Raji (cell line): Measurements from ENCODE around the gene IGF2R.

Source experiments
- POLR2A ChIP-seq: IDR thresholded peaks from 2 replicates; pipeline ENCODE4 v1.6.1; 2011; ENCODE audit warnings: low read depth, low read length, control low read depth; ENCODE audit not compliant: insufficient read depth

The IGF2R gene

DNA sequence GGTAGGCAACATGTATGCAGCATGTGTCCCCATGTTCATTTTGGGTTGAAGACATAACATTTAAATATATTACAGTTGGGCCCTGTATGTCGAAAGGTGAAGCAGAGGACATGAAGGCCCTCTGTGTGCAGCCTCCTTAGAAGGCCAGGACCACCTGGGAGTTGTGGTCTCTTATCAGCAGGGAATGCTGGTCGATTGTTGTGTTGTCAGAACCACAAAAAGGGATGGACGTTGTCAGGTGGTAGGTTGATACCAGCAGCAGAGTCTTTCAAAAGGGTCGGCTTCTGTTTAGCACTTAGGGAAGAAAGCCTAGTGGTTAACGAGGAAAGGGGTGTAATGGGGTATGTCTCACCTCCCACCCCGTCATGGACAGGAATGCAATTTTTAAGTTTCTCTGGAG is 85.4 kb downstream of the IGF2R start:
- no peak for TF ChIP-seq POLR2A

DNA sequence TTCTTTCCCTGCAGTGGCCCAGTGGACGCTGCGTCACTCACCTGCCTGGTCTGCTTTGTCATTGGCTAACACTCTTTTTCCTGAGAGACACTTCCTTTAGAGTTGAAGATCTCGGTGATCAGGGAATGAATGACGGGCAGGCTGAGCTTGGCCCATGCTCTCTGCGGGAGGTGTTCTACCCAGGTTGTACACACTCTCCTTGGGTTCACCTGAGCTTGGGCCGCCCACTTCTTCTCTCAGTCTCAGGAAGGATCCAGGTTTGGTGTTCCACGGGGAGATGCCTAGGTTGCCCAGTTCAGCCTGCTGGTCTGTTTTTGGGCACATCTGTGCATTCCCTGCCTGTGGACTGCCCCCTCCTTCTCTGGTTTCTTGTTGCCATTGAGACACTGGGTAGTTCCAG is 86.0 kb downstream of the IGF2R start:
- no peak for TF ChIP-seq POLR2A

DNA sequence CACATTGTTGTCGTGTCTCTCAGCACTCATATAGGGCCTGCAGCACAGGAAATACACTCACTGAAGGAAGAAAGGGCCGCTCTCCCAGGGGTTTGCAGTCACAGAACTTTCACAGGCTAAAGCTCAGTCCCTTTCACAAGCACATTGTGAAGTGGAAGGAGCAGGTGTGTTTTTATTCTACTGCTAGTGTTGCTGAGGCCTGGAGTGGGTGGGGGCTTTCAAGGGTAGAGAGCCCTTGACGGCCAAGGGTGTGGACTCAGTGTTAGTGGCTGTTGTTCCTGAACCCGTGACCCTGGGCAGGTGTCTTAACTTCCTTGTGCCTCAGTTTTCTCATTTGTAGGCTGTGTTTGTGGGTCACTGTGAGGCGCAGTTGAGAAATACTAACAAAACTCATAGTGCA is 86.5 kb downstream of the IGF2R start:
- no peak for TF ChIP-seq POLR2A

DNA sequence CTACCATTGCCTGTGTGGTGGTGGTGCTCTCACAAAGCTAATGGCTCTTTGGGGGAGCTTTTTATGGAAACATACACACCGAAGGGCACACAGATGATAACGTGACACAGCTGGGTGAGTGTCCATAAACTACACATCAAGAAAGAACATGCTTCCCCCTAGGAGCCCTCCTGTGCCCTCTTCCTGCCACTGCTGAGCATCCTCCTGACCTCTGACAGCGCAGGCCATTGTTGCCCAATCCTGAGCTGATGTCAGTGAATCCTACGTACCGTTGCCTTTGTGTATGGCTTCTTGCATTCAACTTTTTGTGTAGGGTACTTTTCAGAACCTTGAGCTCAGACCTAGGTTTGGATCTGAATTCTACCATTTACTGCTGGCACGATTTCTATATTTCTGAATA is 86.9 kb downstream of the IGF2R start:
- TF ChIP-seq POLR2A: no peak

DNA sequence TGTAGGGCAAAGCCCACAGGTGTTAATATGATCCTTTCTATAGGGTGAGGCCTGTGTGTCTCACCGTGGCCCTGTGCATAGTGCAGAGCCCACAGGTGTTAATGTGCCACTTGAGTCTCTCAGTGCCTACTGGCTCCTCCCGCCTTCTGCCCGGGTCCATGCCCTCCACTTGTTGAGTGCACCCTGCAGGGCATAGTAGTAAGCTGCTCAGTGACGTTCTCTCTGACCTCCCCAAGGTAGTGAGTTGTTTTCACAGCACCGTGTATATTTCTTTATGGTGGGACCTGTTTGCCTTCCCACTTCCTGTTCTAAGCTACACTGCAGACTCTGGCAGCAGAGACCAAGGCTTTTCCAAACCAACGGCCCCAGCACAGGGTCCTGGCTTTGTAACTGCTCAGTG is 88.2 kb downstream of the IGF2R start:
- TF ChIP-seq POLR2A: no peak

DNA sequence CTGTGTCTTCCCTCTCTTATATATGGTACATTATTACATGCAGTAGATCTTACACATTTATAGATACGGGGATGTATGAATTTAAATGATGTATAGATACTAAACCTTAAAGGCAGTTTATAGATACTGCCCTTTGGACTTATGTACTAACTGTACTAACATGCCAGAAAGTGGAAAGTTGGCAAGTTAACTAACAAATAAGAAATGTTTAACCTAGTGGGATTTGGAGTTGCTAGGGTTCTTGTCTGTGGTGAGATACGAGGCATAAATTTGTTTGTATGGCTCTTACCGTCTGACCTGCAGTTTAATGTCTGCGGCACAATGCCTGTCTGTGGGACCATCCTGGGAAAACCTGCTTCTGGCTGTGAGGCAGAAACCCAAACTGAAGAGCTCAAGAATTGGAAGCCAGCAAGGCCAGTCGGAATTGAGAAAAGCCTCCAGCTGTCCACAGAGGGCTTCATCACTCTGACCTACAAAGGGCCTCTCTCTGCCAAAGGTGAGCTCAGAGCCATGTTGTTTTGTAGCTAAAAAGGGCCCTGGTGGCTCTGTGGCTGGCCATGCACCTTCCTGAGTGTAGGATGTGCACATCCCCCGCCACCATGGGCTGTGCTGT is 89.8 kb downstream of the IGF2R start:
- no peak for TF ChIP-seq POLR2A

DNA sequence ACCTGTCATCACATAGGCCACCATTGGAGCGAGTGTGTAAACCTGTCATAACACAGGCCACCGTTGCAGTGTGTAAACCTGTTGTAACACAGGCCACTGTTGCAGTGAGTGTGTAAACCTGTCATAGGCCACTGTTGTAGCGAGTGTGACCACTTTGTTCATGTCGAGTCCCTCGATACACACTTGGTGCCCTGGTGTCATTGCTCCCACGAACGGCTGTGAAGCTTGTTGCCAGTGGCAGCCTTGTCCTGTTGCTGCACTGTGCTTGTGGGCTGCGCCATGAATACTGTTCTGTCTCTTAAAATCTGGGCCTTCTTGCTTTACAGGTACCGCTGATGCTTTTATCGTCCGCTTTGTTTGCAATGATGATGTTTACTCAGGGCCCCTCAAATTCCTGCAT is 91.3 kb downstream of the IGF2R start:
- no peak for TF ChIP-seq POLR2A

DNA sequence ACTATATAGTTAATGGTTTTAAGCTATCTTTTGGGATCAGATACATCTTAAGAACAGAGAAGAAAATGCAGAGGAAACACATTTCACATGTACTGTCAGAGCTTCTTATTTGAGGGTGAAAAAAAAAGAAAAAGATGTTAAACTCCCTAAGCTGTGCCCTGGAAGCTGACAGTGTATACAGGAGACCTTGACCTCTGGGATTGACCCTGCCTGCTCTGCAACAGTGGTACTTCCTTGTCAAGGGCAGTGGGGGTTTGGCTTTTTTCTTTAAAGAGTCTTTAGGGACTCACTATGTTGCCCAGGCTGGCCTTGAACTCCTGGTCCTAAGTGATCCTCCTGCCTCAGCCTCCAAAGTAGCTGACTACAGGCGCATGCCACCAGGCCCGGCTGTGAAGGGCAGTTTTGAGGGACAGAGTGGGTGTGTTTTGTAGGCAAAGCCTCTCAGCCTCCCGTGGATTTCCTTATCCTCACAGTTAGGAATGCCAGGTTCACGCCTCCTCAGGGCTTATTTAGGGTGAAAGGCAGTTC is 92.1 kb downstream of the IGF2R start:
- TF ChIP-seq POLR2A: no peak

DNA sequence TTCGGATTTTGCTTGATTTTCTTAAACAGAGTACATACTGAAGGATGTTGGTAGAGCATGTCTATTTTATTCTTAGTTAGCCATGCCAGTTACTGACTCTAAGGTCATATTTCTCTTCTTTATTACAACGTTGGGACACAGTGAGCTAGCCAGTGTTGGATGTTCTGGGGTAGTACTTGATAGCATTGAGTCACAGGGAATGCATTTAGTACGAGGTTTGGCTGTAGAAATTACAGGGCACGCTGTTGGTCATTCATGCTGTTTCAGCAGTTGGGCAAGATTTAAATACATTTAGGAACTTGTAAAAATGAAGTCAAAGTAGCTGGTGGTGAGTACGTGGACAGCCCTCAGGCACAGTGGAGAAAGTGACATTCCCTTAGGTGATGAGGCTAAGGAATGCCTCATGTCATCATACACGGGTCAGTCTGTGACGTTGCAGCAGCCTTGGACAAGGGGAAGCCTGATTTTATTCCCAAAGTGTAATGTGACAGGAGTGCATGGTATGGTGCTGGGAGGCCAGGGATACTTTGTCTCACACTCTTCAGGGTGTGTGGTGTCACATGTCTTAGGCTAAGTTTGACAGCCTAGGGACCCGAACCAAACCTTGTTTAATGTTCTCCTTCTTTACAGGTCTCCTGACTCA is 95.0 kb downstream of the IGF2R start:
- TF ChIP-seq POLR2A: no peak

DNA sequence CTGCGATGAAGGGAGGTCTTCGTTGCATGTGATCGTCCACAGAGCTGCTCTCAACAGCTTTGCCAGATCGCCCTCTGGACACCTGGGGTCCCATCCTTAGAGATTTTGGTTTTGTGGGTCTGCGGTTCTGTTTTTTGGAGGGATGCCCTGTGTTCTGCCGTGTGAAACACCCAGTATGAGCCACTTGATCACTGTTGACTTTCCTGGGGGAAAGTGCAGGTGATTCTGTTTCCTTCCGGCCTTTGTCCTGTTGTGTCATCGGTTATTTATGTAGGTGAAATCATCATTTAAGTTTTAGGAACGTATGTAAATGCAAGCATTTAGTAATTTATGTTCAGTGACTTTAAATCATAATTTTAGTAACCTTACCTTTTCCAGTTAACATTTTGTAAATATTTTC is 96.3 kb downstream of the IGF2R start:
- TF ChIP-seq POLR2A: no peak

DNA sequence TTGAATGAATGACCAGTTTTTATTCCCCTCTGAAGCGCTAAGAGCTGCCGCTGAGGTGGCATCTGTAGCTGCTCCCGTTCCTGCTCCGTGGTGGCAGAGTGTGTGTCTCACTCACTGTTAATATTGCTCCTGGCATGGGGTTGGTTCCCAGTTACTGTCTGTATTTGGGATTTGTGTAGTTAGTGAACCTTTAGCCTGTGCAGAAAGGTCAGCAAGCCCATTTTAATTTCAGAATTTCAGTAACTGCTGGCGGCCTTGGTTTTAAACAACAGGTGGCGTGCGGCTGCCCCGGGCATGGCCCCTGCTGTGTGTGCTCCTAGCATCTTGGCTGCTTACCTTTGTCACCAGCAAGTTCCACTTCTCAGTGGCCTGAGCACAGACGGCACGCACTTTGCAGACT is 98.7 kb downstream of the IGF2R start:
- no peak for TF ChIP-seq POLR2A

DNA sequence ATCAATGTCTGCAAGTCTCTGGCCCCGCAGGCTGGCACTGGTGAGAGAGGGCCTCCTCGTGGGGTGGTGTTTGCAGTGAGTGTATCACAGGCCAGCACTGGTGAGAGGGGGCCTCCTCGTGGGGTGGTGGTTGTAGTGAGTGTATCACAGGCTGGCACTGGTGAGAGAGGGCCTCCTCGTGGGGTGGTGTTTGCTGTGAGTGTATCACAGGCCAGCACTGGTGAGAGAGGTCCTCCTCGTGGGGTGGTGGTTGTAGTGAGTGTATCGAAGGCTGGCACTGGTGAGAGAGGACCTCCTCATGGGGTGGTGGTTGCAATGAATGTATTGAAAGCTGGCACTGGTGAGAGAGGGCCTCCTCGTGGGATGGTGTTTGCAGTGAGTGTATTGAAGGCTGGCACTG is 99.5 kb downstream of the IGF2R start:
- no peak for TF ChIP-seq POLR2A

DNA sequence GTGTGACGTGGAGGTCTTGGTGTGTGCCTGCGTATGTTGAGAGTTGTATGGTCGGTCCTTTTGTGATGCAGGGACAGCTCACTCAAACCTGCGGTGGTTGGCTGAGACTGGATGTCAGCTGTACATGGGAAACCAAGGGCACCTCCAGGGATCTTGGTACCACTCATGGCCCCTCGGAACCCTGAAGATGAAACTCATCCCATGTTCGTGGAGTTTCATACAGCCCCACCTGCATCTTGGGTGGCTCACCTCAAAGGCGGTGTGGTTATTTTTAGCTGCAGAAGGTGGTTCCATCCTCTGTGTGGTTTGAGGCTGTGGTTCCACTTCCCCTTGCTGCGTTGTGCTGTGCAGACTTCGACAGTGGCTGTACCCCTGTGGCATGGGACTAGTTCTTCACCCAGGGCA is 100.2 kb downstream of the IGF2R start:
- no peak for TF ChIP-seq POLR2A

DNA sequence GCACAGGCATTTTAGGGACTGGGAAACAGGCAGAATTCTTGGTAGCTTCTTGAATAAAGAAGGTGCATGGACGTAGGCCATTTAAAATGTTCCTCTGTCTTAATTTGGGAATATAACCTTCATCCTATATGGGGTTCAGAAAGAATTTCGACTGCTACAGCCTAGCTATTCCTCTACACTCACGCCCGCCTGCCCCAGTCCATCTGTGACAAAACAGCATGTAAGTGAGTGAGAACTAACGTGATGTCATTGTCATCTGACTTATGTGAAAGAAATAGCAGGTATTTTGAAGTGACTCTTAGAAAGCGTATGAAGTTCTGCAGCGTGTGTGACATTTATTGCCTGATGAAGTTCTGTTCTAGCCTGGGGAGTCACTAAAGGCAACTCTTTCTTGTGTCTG is 100.6 kb downstream of the IGF2R start:
- no peak for TF ChIP-seq POLR2A

DNA sequence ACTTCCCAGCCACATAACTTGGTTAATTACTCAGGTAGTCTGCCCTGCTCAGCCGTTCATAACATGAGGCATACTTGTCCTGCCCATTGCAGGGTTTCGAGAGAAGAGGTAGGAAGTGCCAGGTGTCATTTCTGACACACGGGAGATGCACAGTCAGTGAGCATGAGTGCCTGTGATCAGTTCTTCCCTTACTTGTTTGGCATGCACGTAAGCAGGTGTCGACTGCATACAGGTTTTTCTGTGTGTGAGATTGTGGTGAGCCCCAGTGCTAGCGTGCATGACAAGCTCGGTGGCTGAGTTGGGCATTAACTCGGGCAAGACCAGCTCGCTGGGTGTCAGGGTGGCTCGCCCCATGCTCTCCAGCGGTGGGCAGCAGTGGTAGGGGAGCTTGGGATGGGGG is 101.5 kb downstream of the IGF2R start:
- TF ChIP-seq POLR2A: no peak

DNA sequence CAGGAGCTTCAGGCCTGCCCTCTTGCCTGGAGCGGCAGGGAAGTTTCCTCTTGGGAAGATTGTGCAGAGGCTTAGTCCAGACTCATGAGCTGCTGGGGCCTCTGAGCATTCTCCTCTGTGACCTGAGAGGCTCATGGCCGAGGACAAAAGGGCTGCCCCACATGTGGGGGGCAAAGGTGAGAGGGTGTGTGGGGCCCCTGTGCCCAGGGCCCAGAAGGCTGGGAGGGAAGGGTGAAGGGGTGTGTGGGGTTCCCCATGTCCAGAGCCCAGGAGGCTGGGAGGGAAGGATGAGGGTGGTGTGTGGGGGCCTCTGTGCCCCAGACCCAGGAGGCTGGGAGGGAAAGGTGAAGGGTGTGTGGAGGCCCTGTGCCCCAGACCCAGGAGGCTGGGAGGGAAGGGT is 101.9 kb downstream of the IGF2R start:
- no peak for TF ChIP-seq POLR2A
